T-helper 17 cell (primary cell): ENCODE data around the gene ANO1. TPM values are rescaled to one million over a fixed set of nuclear protein-coding genes. Genes with fewer than 3 reads are reported as not detected.

ENCODE experiments used
- ATAC-seq: fragments of 150-1000 bp; cut with Tn5 transposase; 2 replicates; pipeline ENCODE4 v1.10.0; 2021; ENCODE audit warnings: mild to moderate bottlenecking, moderate library complexity
- DNase-seq, 3 donors: peaks; one replicate each; pipeline versions ENCODE4 v3.0.0 to v3.0.0-alpha.2; 2020 to 2021
- H3K9me3 ChIP-seq: one replicate; pipeline ENCODE4 v1.7.0; 2013; ENCODE audit warnings: low read length, mild to moderate bottlenecking; ENCODE audit not compliant: control insufficient read depth, poor library complexity, severe bottlenecking
- H3K27ac Mint-ChIP-seq: one replicate; pipeline ENCODE4 v1.8.0; 2022; ENCODE audit warnings: mild to moderate bottlenecking, moderate library complexity, mixed read lengths
- H3K27me3 Mint-ChIP-seq: one replicate; pipeline ENCODE4 v1.8.0; 2022; ENCODE audit warnings: mixed read lengths
- H3K36me3 Mint-ChIP-seq: one replicate; pipeline ENCODE4 v1.8.0; 2022; ENCODE audit warnings: low read depth, mixed read lengths
- H3K4me1 Mint-ChIP-seq: one replicate; pipeline ENCODE4 v1.8.0; 2022; ENCODE audit warnings: mild to moderate bottlenecking, mixed read lengths
- H3K4me3 Mint-ChIP-seq: one replicate; pipeline ENCODE4 v1.8.0; 2022; ENCODE audit warnings: mild to moderate bottlenecking, moderate library complexity, mixed read lengths
- total RNA-seq, 4 donors: library from RNA in 2 of 4; stranded (reverse) in 2 of 4; gene quantifications; one replicate each; pipeline ENCODE4 v1.2.3 and lab custom pipeline; 2022 to 2026

Gene ANO1
- total RNA-seq, 2 donors from 2014 or later: 0.34 TPM; not detected in 1

GRCh38 chr11:70099578-70100279 lies 21.6 kb downstream of the ANO1 start:
- ATAC-seq (no peak), DNase-seq (no peak)
- Mint-ChIP-seq H3K4me1 (no peaks in the 10 kb centered on the region), H3K27ac (no peak overlapping the region), H3K27me3 (peaks cover 32% of the 10 kb centered on the region), H3K36me3 (no peaks in the 10 kb centered on the region), H3K4me3 (no peak overlapping the region)
- no peaks in the 10 kb centered on the region for H3K9me3 ChIP-seq

- Mint-ChIP-seq H3K27ac (no peak overlapping the region), H3K4me1 (no peaks in the 10 kb centered on the region), H3K4me3 (no peak overlapping the region), H3K27me3 (peaks cover 36% of the 10 kb centered on the region), H3K36me3 (no peaks in the 10 kb centered on the region)
- ATAC-seq (no peak), DNase-seq (no peak)
- H3K9me3 ChIP-seq: no peaks in the 10 kb centered on the region
Observed at GRCh38 chr11:70100280-70100603, 22.1 kb downstream of the ANO1 start.

GRCh38 chr11:70100791-70101190 lies 22.7 kb downstream of the ANO1 start:
- H3K36me3 Mint-ChIP-seq: no peaks in the 10 kb centered on the region

GRCh38 chr11:70103256-70103975 lies 25.3 kb downstream of the ANO1 start:
- H3K27ac Mint-ChIP-seq: no peak overlapping the region
- no peak overlapping the region for H3K4me3 Mint-ChIP-seq
- H3K27me3 Mint-ChIP-seq: peaks cover 45% of the 10 kb centered on the region
- H3K9me3 ChIP-seq: no peaks in the 10 kb centered on the region
- DNase-seq (no peak), ATAC-seq (no peak)
- H3K36me3 Mint-ChIP-seq: peaks cover 3% of the 10 kb centered on the region
- H3K4me1 Mint-ChIP-seq: peaks cover 2% of the 10 kb centered on the region

More at GRCh38 chr11:70100791-70101190, 22.7 kb downstream of the ANO1 start:
- Mint-ChIP-seq H3K27me3 (peaks cover 36% of the 10 kb centered on the region), H3K4me3 (no peak overlapping the region), H3K27ac (no peak overlapping the region), H3K4me1 (no peaks in the 10 kb centered on the region)
- ATAC-seq: no peak
- DNase-seq: no peak
- no peaks in the 10 kb centered on the region for H3K9me3 ChIP-seq

- DNase-seq (no peak), ATAC-seq (no peak)
- H3K4me3 Mint-ChIP-seq: no peak overlapping the region
- H3K27me3 Mint-ChIP-seq: peaks cover 45% of the 10 kb centered on the region
- no peaks in the 10 kb centered on the region for H3K9me3 ChIP-seq
- peaks cover 3% of the 10 kb centered on the region for H3K36me3 Mint-ChIP-seq
- H3K27ac Mint-ChIP-seq: no peak overlapping the region
- H3K4me1 Mint-ChIP-seq: peaks cover 2% of the 10 kb centered on the region
Observed at GRCh38 chr11:70104419-70104818, 26.3 kb downstream of the ANO1 start.

GRCh38 chr11:70104961-70105360 lies 26.8 kb downstream of the ANO1 start:
- Mint-ChIP-seq H3K4me1 (peaks cover 2% of the 10 kb centered on the region), H3K27ac (no peak overlapping the region), H3K36me3 (peaks cover 3% of the 10 kb centered on the region), H3K4me3 (no peak overlapping the region), H3K27me3 (peaks cover 43% of the 10 kb centered on the region)
- H3K9me3 ChIP-seq: no peaks in the 10 kb centered on the region
- ATAC-seq: no peak
- DNase-seq: no peak

GRCh38 chr11:70105369-70105754 lies 27.2 kb downstream of the ANO1 start:
- peaks cover 3% of the 10 kb centered on the region for H3K36me3 Mint-ChIP-seq
- peaks cover 2% of the 10 kb centered on the region for H3K4me1 Mint-ChIP-seq
- DNase-seq (no peak), ATAC-seq (no peak)
- H3K27ac Mint-ChIP-seq: no peak overlapping the region
- no peaks in the 10 kb centered on the region for H3K9me3 ChIP-seq
- no peak overlapping the region for H3K4me3 Mint-ChIP-seq
- peaks cover 40% of the 10 kb centered on the region for H3K27me3 Mint-ChIP-seq

GRCh38 chr11:70105755-70106571 lies 27.8 kb downstream of the ANO1 start:
- Mint-ChIP-seq H3K4me3 (no peak overlapping the region), H3K4me1 (peaks cover 2% of the 10 kb centered on the region), H3K27ac (no peak overlapping the region), H3K36me3 (peaks cover 3% of the 10 kb centered on the region), H3K27me3 (peaks cover 40% of the 10 kb centered on the region)
- no peak for ATAC-seq
- no peaks in the 10 kb centered on the region for H3K9me3 ChIP-seq
- DNase-seq: no peak

- peaks cover 44% of the 10 kb centered on the region for H3K27me3 Mint-ChIP-seq
- no peaks in the 10 kb centered on the region for H3K9me3 ChIP-seq
- ATAC-seq: no peak
Observed at GRCh38 chr11:70106757-70107156, 28.6 kb downstream of the ANO1 start.

GRCh38 chr11:70107191-70107590 lies 29.1 kb downstream of the ANO1 start:
- H3K4me3 Mint-ChIP-seq: no peak overlapping the region
- DNase-seq (no peak), ATAC-seq (no peak)
- H3K4me1 Mint-ChIP-seq: peaks cover 11% of the 10 kb centered on the region
- H3K27me3 Mint-ChIP-seq: peaks cover 46% of the 10 kb centered on the region
- peaks cover 3% of the 10 kb centered on the region for H3K36me3 Mint-ChIP-seq
- no peak overlapping the region for H3K27ac Mint-ChIP-seq
- H3K9me3 ChIP-seq: no peaks in the 10 kb centered on the region

More at GRCh38 chr11:70106757-70107156, 28.6 kb downstream of the ANO1 start:
- Mint-ChIP-seq H3K27ac (no peak overlapping the region), H3K4me3 (no peak overlapping the region), H3K36me3 (peaks cover 3% of the 10 kb centered on the region), H3K4me1 (peaks cover 9% of the 10 kb centered on the region)
- no peak for DNase-seq

- Mint-ChIP-seq H3K27me3 (peaks cover 46% of the 10 kb centered on the region), H3K4me1 (peaks cover 11% of the 10 kb centered on the region), H3K4me3 (no peak overlapping the region), H3K27ac (no peak overlapping the region), H3K36me3 (peaks cover 3% of the 10 kb centered on the region)
- no peaks in the 10 kb centered on the region for H3K9me3 ChIP-seq
- ATAC-seq (no peak), DNase-seq (no peak)
Observed at GRCh38 chr11:70107756-70108155, 29.6 kb downstream of the ANO1 start.

- H3K9me3 ChIP-seq: no peaks in the 10 kb centered on the region
- Mint-ChIP-seq H3K4me1 (peaks cover 11% of the 10 kb centered on the region), H3K27me3 (peaks cover 46% of the 10 kb centered on the region), H3K4me3 (no peak overlapping the region), H3K36me3 (peaks cover 3% of the 10 kb centered on the region), H3K27ac (no peak overlapping the region)
- ATAC-seq (no peak), DNase-seq (no peak)
Observed at GRCh38 chr11:70108250-70108649, 30.1 kb downstream of the ANO1 start.

GRCh38 chr11:70109006-70109405 lies 30.9 kb downstream of the ANO1 start:
- H3K27ac Mint-ChIP-seq: no peak overlapping the region
- DNase-seq: no peak
- H3K4me3 Mint-ChIP-seq: no peak overlapping the region
- peaks cover 39% of the 10 kb centered on the region for H3K27me3 Mint-ChIP-seq
- no peaks in the 10 kb centered on the region for H3K9me3 ChIP-seq
- H3K4me1 Mint-ChIP-seq: peaks cover 11% of the 10 kb centered on the region
- ATAC-seq: no peak
- H3K36me3 Mint-ChIP-seq: peaks cover 3% of the 10 kb centered on the region
